Adrenal gland (tissue), 12 donors: ENCODE data around the gene IKZF2. TPM values are rescaled to one million over a fixed set of nuclear protein-coding genes. Genes with fewer than 3 reads are reported as not detected.
A peak's percentile ranks its signal among the peaks of the same experiment; 100 is the strongest.

Experiments used
- DNase-seq, 7 donors: peaks; one replicate each; pipeline ENCODE4 v3.0.0-alpha.2; 2019 to 2020
- H3K27ac ChIP-seq, 5 donors: fragments of 200-600 bp; sonication (generic) in 4 of 5; 1 replicate in 3 of 5; 2 replicates in 2 of 5; pipeline versions ENCODE4 v1.5.1 to v1.8.0; 2016 to 2020; ENCODE audit warnings: mild to moderate bottlenecking in 1 of 5
- H3K27me3 ChIP-seq: fragments of 200-600 bp; 2 replicates; pipeline ENCODE4 v1.8.0; 2021
- H3K36me3 ChIP-seq, 2 donors: fragments of 200-600 bp; replicated peaks in 1 of 2; 1 replicate in 1 of 2; 2 replicates in 1 of 2; pipeline versions ENCODE4 v1.5.1 to v1.8.0; 2018 to 2022
- H3K4me1 ChIP-seq, 2 donors: fragments of 200-600 bp; replicated peaks in 1 of 2; 1 replicate in 1 of 2; 2 replicates in 1 of 2; pipeline versions ENCODE4 v1.5.1 to v1.8.0; 2018 to 2021
- H3K4me3 ChIP-seq, 4 donors: fragments of 200-600 bp; sonication (generic) in 3 of 4; one replicate each; pipeline ENCODE4 v1.5.1; 2016 to 2018
- H3K9me3 ChIP-seq, 3 donors: fragments of 200-600 bp; sonication (generic) in 1 of 3; replicated peaks in 1 of 3; 1 replicate in 2 of 3; 2 replicates in 1 of 3; pipeline versions ENCODE4 v1.5.1 to v1.8.0; 2016 to 2021
- CTCF ChIP-seq, 6 experiments: fragments of 450-650 bp in 4 of 6; fragments of 200-600 bp in 2 of 6; sonication (generic) in 1 of 6; IDR thresholded peaks; 1 replicate in 5 of 6; 2 replicates in 1 of 6; pipeline versions ENCODE4 v1.5.1 to v1.8.0; 2016 to 2021; ENCODE audit warnings: antibody characterized with exemption in 6 of 6, mild to moderate bottlenecking in 2 of 6, moderate library complexity in 1 of 6
- POLR2A ChIP-seq, 2 donors: fragments of 450-650 bp; IDR thresholded peaks; one replicate each; pipeline ENCODE4 v1.6.1; 2017; ENCODE audit warnings: antibody characterized with exemption in 2 of 2, mild to moderate bottlenecking in 2 of 2, moderate library complexity in 1 of 2
- WGBS, 4 donors: extraction: QIAGEN DNeasy Blood & Tissue Kit in 2 of 4; methylation state at CpG; one replicate each; pipeline versions ENCODE4 v1.1.5 to v1.1.7; 2013 to 2017; 5-methylcytosine and 5-hydroxymethylcytosine counted together
- intact Hi-C, 2 donors: fragments of 100-400 bp; cut with DNase I; formaldehyde crosslinking; loops; one replicate each; pipeline versions ENCODE4 v1.14.1 to v1.15.0; 2022 to 2023
- polyA plus RNA-seq, 3 donors: library from polyadenylated mRNA; stranded (reverse); fragments of 200-250 nt in 2 of 3; fragments of 350-450 nt in 1 of 3; fragmentation: Illumina TruSeq in 1 of 3; extraction: RNeasy Lipid Tissue Mini Kit (QIAGEN cat#74804) in 1 of 3; gene quantifications; one replicate each; pipeline ENCODE4 v1.2.3, GENCODE V29; 2013 to 2014
- total RNA-seq, 9 donors: library from RNA; depleted of rRNA in 4 of 9; stranded (reverse); fragments of >200 nt in 4 of 9; fragments of 120-200 nt in 1 of 9; fragmentation: NEBNext Ultra II Directional in 1 of 9; extraction: Animal tissue kit (Norgen Biotek cat#: 25700) in 1 of 9; gene quantifications; one replicate each; pipeline versions ENCODE4 v1.1.0 to v1.2.4, GENCODE V29; 2013 to 2023
- donor health status: healthy with polysubstance abuse.
- donor health status: Bipolar disorder and iron deficiency.
- donor health status: DM: yes; HTN: yes; CAD: no.
- donor health status: DM: no; HTN: no; CAD: no.
- donor health status: DM: no; HTN: no; CAD: no.
- donor health status: DM: yes; HTN: yes; CAD: no.

The IKZF2 gene
- total and polyA plus RNA-seq, 12 donors: 0.44 to 18.9 (median 8.0) TPM

- H3K4me1 ChIP-seq: no peaks in the 10 kb centered on the region
- intact Hi-C loops: no loop called here
- TF ChIP-seq POLR2A (IDR thresholded peaks at IDR 0.05) (no peak), CTCF (IDR thresholded peaks at IDR 0.05) (no peak)
- no peaks in the 10 kb centered on the region for H3K27me3 ChIP-seq
- no peaks in the 10 kb centered on the region for H3K36me3 ChIP-seq
- 85 to 91% (median 87%) methylated on average over 3 of the region's 3 CpGs for WGBS, 4 donors
- DNase-seq: no peak
- no peaks in the 10 kb centered on the region for H3K9me3 ChIP-seq
- H3K27ac ChIP-seq: no peak overlapping the region
- H3K4me3 ChIP-seq: no peak overlapping the region
Observed at GRCh38 chr2:212958133-212958532, 193.3 kb downstream of the IKZF2 start.

GRCh38 chr2:212957624-212958023 lies 193.8 kb downstream of the IKZF2 start:
- TF ChIP-seq CTCF (IDR thresholded peaks at IDR 0.05) (no peak), POLR2A (IDR thresholded peaks at IDR 0.05) (no peak)
- Histone ChIP-seq H3K9me3 (no peaks in the 10 kb centered on the region), H3K27me3 (no peaks in the 10 kb centered on the region), H3K27ac (no peak overlapping the region), H3K4me1 (no peaks in the 10 kb centered on the region), H3K4me3 (no peak overlapping the region), H3K36me3 (no peaks in the 10 kb centered on the region)
- intact Hi-C loops: no loop called here
- no peak for DNase-seq

GRCh38 chr2:212956665-212957607 lies 194.5 kb downstream of the IKZF2 start:
- no peak overlapping the region for H3K27ac ChIP-seq

More at GRCh38 chr2:212956665-212957607, 194.5 kb downstream of the IKZF2 start:
- intact Hi-C loops: no loop called here
- Histone ChIP-seq H3K9me3 (no peaks in the 10 kb centered on the region), H3K27me3 (no peaks in the 10 kb centered on the region), H3K4me1 (no peaks in the 10 kb centered on the region), H3K36me3 (no peaks in the 10 kb centered on the region), H3K4me3 (peak overlapping the region in 1 of 4 donors; percentile 30)
- 44 to 61% (median 50%) methylated on average over 6 of the region's 6 CpGs for WGBS, 4 donors
- TF ChIP-seq POLR2A (IDR thresholded peaks at IDR 0.05) (no peak), CTCF (IDR thresholded peaks at IDR 0.05) (no peak)
- DNase-seq: no peak
